ENCODE data around the gene LIF.

The LIF gene

GRCh38 chr22:30284666-30285065 lies 38.1 kb upstream of the LIF start (continued):
- TF ChIP-seq ZBTB11 (tag by site-specific recombination; conservative IDR thresholded peaks at IDR 0.05; ENCODE audit: low read depth) (no peak), ZBTB6 (tag by site-specific recombination; IDR thresholded peaks at IDR 0.05) (no peak), ZNF341 (tag by site-specific recombination; IDR thresholded peaks at IDR 0.05; ENCODE audit: low read depth) (no peak)

- Histone ChIP-seq H3K4me3 (ENCODE audit: low read depth, low read length) (no peak overlapping the region), H3K4me1 (ENCODE audit: control insufficient read depth, insufficient read depth, low read length) (no peaks in the 10 kb centered on the region; the same call in 1 of the 2 replicates), H3K36me3 (ENCODE audit: control insufficient read depth in 2 of 2, insufficient read depth in 1 of 2, low read length in 2 of 2) (peaks cover 0 to 17% of the 10 kb centered on the region in 2 experiments; a peak in 1 of 3 replicates), H3K9me3 (ENCODE audit: control insufficient read depth, insufficient read depth, low read depth, low read length) (no peaks in the 10 kb centered on the region), H3K27ac (ENCODE audit: extremely low read depth, low read depth, low read length) (no peak overlapping the region)
- CTCF ChIA-PET, result interaction anchor here (0.6 to 2.9 kb wide), 4 partner anchors 10 to 636 kb away, joined by 3 to 19 read pairs (median 4); no protein-coding TSS in a partner anchor
- TF ChIP-seq GLIS1 (tag by site-specific recombination; IDR thresholded peaks at IDR 0.05) (peak; percentile 75), ZNF521 (tag by site-specific recombination; IDR thresholded peaks at IDR 0.05) (no peak), ZNF416 (tag by site-specific recombination; IDR thresholded peaks at IDR 0.05) (no peak), KLF1 (tag by site-specific recombination; IDR thresholded peaks at IDR 0.05) (peak; percentile 70), ZFHX2 (tag by site-specific recombination; conservative IDR thresholded peaks at IDR 0.05) (no peak), ZNF654 (tag by site-specific recombination; IDR thresholded peaks at IDR 0.05; ENCODE audit: low read depth) (no peak), RBAK (tag by site-specific recombination; IDR thresholded peaks at IDR 0.05) (no peak), ZNF274 (IDR thresholded peaks at IDR 0.05; ENCODE audit: low read length) (no peak), ZNF274 (tag by site-specific recombination; IDR thresholded peaks at IDR 0.05; ENCODE audit: borderline replicate concordance) (no peak), KLF17 (tag by site-specific recombination; IDR thresholded peaks at IDR 0.05) (peak; percentile 50; the same call in 1 of the 2 replicates), PRDM1 (tag by site-specific recombination; IDR thresholded peaks at IDR 0.05) (no peak), ZNF530 (tag by site-specific recombination; IDR thresholded peaks at IDR 0.05; ENCODE audit: low read depth) (no peak), ZNF626 (tag by site-specific recombination; IDR thresholded peaks at IDR 0.05) (no peak)
- POLR2A ChIA-PET, result no interaction called here
Observed at GRCh38 chr22:30284172-30284571, 37.6 kb upstream of the LIF start.

- Histone ChIP-seq H3K4me1 (ENCODE audit: control insufficient read depth, insufficient read depth, low read length) (no peaks in the 10 kb centered on the region), H3K9me3 (ENCODE audit: control insufficient read depth, insufficient read depth, low read depth, low read length) (no peaks in the 10 kb centered on the region), H3K36me3 (ENCODE audit: control insufficient read depth in 2 of 2, insufficient read depth in 1 of 2, low read length in 2 of 2) (peaks cover 0 to 17% of the 10 kb centered on the region in 2 experiments; a peak in 1 of 3 replicates), H3K4me3 (ENCODE audit: low read depth, low read length) (no peak overlapping the region), H3K27ac (ENCODE audit: extremely low read depth, low read depth, low read length) (no peak overlapping the region)
- POLR2A ChIA-PET, result interaction anchor here (0.8 kb wide), 1 partner anchor 74 kb away, joined by 3 read pairs; the partner anchor contains the start of genes CCDC157 and SF3A1
- CTCF ChIA-PET, result interaction anchor here (0.6 to 1.4 kb wide), 4 partner anchors 9 to 175 kb away, joined by 3 to 8 read pairs (median 4); no protein-coding TSS in a partner anchor
- TF ChIP-seq ZNF26 (tag by site-specific recombination; IDR thresholded peaks at IDR 0.05), result no peak
- TF ChIP-seq ZNF394 (tag by site-specific recombination; IDR thresholded peaks at IDR 0.05; ENCODE audit: borderline replicate concordance), result no peak
- TF ChIP-seq PRDM6 (tag by site-specific recombination; IDR thresholded peaks at IDR 0.05), result no peak
- no peak for TF ChIP-seq ZNF747 (tag by site-specific recombination; IDR thresholded peaks at IDR 0.05)
- no peak for TF ChIP-seq ZNF843 (tag by site-specific recombination; IDR thresholded peaks at IDR 0.05)
- TF ChIP-seq ZNF37A (tag by site-specific recombination; IDR thresholded peaks at IDR 0.05), result no peak
- TF ChIP-seq HOXA7 (CRISPR knock-in tag; IDR thresholded peaks at IDR 0.05; ENCODE audit: borderline replicate concordance), result no peak
- TF ChIP-seq ZNF677 (tag by site-specific recombination; IDR thresholded peaks at IDR 0.05), result no peak
Observed at GRCh38 chr22:30283342-30283741, 36.8 kb upstream of the LIF start.

Measured in HEK293 (cell line).